ENCODE data around the gene ANO7.

- TF ChIP-seq POLR2A (IDR thresholded peaks at IDR 0.05) = no peak
- no peak for TF ChIP-seq EP300 (IDR thresholded peaks at IDR 0.05)
These were observed 80.4 kb downstream of the ANO7 start for GRCh38 chr2:241268716-241269445.

Measured in sigmoid colon (tissue), 4 donors.